ENCODE measurements around the gene RNF26.

DNA sequence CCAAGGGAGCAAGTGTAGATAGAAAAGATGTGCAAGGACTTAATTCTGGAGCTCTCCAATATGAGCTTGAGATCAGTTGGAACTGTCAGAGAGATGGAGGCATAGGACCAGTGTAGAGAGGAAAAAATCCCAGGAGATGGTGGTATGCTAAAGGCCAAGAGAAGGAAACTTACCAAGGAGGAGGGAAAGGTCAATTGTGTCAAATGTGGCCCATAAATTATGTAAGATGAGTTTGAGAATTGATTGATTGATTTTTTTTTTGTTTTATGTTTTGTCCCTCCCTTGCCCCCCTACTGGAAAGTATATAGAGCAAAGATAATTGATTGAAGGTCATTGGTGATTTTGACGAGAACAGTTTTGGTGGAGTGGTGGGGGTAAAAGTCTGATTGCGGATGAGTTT lies 50.0 kb downstream of the RNF26 start:
- TF ChIP-seq CTCF (IDR thresholded peaks at IDR 0.05) = 0 out of 2 replicates have a peak, but pooled peaks have one; percentile 8
- no peak for TF ChIP-seq POLR2AphosphoS5 (IDR thresholded peaks at IDR 0.05; ENCODE audit: low read depth, low read length)
- no peak for TF ChIP-seq USF1 (IDR thresholded peaks at IDR 0.05; ENCODE audit: borderline replicate concordance, low read depth)
- TF ChIP-seq, protein P1, sequence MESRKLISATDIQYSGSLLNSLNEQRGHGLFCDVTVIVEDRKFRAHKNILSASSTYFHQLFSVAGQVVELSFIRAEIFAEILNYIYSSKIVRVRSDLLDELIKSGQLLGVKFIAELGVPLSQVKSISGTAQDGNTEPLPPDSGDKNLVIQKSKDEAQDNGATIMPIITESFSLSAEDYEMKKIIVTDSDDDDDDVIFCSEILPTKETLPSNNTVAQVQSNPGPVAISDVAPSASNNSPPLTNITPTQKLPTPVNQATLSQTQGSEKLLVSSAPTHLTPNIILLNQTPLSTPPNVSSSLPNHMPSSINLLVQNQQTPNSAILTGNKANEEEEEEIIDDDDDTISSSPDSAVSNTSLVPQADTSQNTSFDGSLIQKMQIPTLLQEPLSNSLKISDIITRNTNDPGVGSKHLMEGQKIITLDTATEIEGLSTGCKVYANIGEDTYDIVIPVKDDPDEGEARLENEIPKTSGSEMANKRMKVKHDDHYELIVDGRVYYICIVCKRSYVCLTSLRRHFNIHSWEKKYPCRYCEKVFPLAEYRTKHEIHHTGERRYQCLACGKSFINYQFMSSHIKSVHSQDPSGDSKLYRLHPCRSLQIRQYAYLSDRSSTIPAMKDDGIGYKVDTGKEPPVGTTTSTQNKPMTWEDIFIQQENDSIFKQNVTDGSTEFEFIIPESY (IDR thresholded peaks at IDR 0.05; ENCODE audit: borderline replicate concordance, low read depth) = no peak
- no peak for TF ChIP-seq EP300 (IDR thresholded peaks at IDR 0.05; ENCODE audit: borderline replicate concordance in 1 of 2, low read depth in 1 of 2, low read length in 1 of 2)
- no peak for TF ChIP-seq RFX5 (IDR thresholded peaks at IDR 0.05; ENCODE audit: low read length)
